Activated CD4-positive, alpha-beta T cell treated with anti-CD3 and anti-CD28 coated beads, Interleukin-2, amount 50 U/mL, for 4 hours (primary cell): ENCODE results near the gene CREBBP.

Experiments
- DNase-seq, 2 experiments: peaks; one replicate each; pipeline ENCODE4 v3.0.0-alpha.2; 2020

Gene CREBBP

GRCh38 chr16:3854750-3855541, 25.6 kb downstream of the CREBBP start:
- no peak for DNase-seq

GRCh38 chr16:3850544-3850899, 30.0 kb downstream of the CREBBP start:
- no peak for DNase-seq

- no peak for DNase-seq
Observed at GRCh38 chr16:3849751-3850543, 30.6 kb downstream of the CREBBP start.

GRCh38 chr16:3846595-3847091, 33.9 kb downstream of the CREBBP start:
- DNase-seq, result no peak

- DNase-seq, result no peak
Observed at GRCh38 chr16:3846087-3846486, 34.4 kb downstream of the CREBBP start.

GRCh38 chr16:3842994-3843393, 37.5 kb downstream of the CREBBP start:
- DNase-seq, result no peak

- DNase-seq, result no peak
Observed at GRCh38 chr16:3841729-3842508, 38.6 kb downstream of the CREBBP start.

- DNase-seq, result no peak
Observed at GRCh38 chr16:3839402-3840184, 40.9 kb downstream of the CREBBP start.

- no peak for DNase-seq
Observed at GRCh38 chr16:3838600-3839401, 41.7 kb downstream of the CREBBP start.

- no peak for DNase-seq
Observed at GRCh38 chr16:3837851-3838586, 42.5 kb downstream of the CREBBP start.

- no peak for DNase-seq
Observed at GRCh38 chr16:3836641-3837040, 43.9 kb downstream of the CREBBP start.

- DNase-seq, result no peak
Observed at GRCh38 chr16:3835089-3835602, 45.4 kb downstream of the CREBBP start.

GRCh38 chr16:3832668-3833067, 47.8 kb downstream of the CREBBP start:
- no peak for DNase-seq

- DNase-seq, result no peak
Observed at GRCh38 chr16:3830625-3831254, 49.8 kb downstream of the CREBBP start.

- DNase-seq, result no peak
Observed at GRCh38 chr16:3829631-3830536, 50.6 kb downstream of the CREBBP start.

- DNase-seq, result no peak
Observed at GRCh38 chr16:3825940-3826339, 54.6 kb downstream of the CREBBP start.

GRCh38 chr16:3825103-3825502, 55.4 kb downstream of the CREBBP start:
- DNase-seq, result no peak

- DNase-seq, result no peak
Observed at GRCh38 chr16:3824121-3824795, 56.3 kb downstream of the CREBBP start.
